ENCODE measurements around the gene C2orf66. TPM values are rescaled to one million over a fixed set of nuclear protein-coding genes. Genes with fewer than 3 reads are reported as not detected.
A peak's percentile ranks its signal among the peaks of the same experiment; 100 is the strongest.

C2orf66 gene
- total RNA-seq, 4 donors from 2014 or later, result not detected

DNA sequence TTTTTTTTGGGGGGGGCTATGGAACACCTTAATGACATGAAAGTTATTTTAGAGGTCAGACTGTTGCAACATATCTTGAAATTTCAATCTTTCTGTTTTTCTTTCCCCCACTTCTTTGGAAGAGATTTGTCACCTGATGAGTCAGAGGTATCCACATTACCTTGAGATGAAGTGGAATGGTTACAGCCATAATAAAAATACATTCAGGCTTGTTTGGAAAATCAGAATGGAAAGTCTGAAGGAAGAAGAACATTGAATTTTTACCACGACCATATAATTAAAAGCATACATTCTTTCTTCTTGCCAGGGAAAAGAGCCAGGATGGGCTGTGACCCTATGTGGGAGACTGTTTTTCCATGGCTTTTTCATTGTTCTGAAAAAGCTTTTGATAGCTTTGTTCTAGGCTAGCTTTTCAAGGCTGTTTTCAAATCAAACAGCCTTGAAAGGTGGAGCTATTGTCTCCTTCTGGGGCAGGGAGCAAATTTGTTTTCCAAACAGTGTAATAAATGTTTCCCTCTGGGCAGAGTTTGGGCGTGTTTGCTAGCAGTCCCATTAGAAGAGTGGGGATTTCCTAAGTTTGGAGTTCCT, 7.4 kb downstream of the C2orf66 start:
- ATAC-seq (no peak), DNase-seq (no peak)
- intact Hi-C loops (cut with DNase I; ENCODE audit: low total_unique reads), result no loop called here
- H3K4me1 ChIP-seq, result peaks cover 11 to 12% of the 10 kb centered on the region in 2 donors
- no peaks in the 10 kb centered on the region for H3K9me3 ChIP-seq
- in situ Hi-C loops (cut with MboI; ENCODE audit: low sequenced_read_pairs in 4 of 4), result no loop called here
- no peak overlapping the region for H3K4me3 ChIP-seq
- H3K27ac ChIP-seq, result no peak overlapping the region
- no peak for TF ChIP-seq POLR2A (IDR thresholded peaks at IDR 0.05)
- TF ChIP-seq CTCF (IDR thresholded peaks at IDR 0.05 in 4 of 5, conservative IDR thresholded peaks at IDR 0.05 in 1 of 5), result no peak
- H3K36me3 ChIP-seq, result peaks cover 0 to 12% of the 10 kb centered on the region in 2 donors
- H3K27me3 ChIP-seq, result no peaks in the 10 kb centered on the region

- ATAC-seq (no peak), DNase-seq (no peak)
- no peaks in the 10 kb centered on the region for H3K9me3 ChIP-seq
- intact Hi-C loops (cut with DNase I; ENCODE audit: low total_unique reads), result loop anchor here (2.0 kb wide), 1 partner anchor 128 kb away; the partner anchor contains the start of gene PGAP1
- TF ChIP-seq POLR2A (IDR thresholded peaks at IDR 0.05), result no peak
- TF ChIP-seq CTCF (IDR thresholded peaks at IDR 0.05 in 4 of 5, conservative IDR thresholded peaks at IDR 0.05 in 1 of 5), result no peak
- H3K27ac ChIP-seq, result peak overlapping the region; percentile 75 to 81 (median 78)
- peak overlapping the region; percentile 63 to 73 (median 70) for H3K4me3 ChIP-seq
- in situ Hi-C loops (cut with MboI; ENCODE audit: low sequenced_read_pairs in 4 of 4), result loop anchor here in 1 of 4 donors (25.0 kb wide), 1 partner anchor 613 kb away; no protein-coding TSS in a partner anchor
- peaks cover 0 to 23% of the 10 kb centered on the region in 2 donors for H3K36me3 ChIP-seq
- peaks cover 11 to 18% of the 10 kb centered on the region in 2 donors for H3K4me1 ChIP-seq
- H3K27me3 ChIP-seq, result no peaks in the 10 kb centered on the region
Observed at GRCh38 chr2:196798980-196799379, 10.2 kb downstream of the C2orf66 start.

DNA sequence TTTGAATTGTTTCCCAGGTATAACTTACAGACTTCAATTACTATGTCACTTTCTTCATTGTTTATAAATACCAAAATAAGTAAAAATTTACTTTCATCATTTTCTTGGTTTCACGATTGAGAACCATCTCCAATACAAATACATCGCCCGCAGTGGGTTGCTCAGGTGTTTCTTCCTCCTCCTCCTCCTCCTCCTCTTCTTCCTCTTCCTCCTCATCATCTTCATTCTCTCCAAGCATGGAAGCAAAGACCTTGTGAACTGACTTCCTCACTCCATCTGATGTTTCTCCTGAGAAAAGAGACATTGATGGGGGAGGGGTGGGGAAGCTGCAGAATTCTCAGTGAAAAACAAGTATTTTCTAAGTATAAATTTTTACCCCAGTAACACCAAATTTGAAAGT, 16.3 kb downstream of the C2orf66 start:
- intact Hi-C loops (cut with DNase I; ENCODE audit: low total_unique reads), result no loop called here
- H3K9me3 ChIP-seq, result no peaks in the 10 kb centered on the region
- peaks cover 5 to 76% of the 10 kb centered on the region in 2 donors for H3K36me3 ChIP-seq
- no peak overlapping the region for H3K27ac ChIP-seq
- H3K27me3 ChIP-seq, result no peaks in the 10 kb centered on the region
- no peak for DNase-seq
- in situ Hi-C loops (cut with MboI; ENCODE audit: low sequenced_read_pairs in 4 of 4), result loop anchor here in 1 of 4 donors (25.0 kb wide), 1 partner anchor 619 kb away; no protein-coding TSS in a partner anchor
- no peak overlapping the region for H3K4me3 ChIP-seq
- TF ChIP-seq CTCF (IDR thresholded peaks at IDR 0.05 in 4 of 5, conservative IDR thresholded peaks at IDR 0.05 in 1 of 5) (no peak), POLR2A (IDR thresholded peaks at IDR 0.05) (no peak)
- ATAC-seq, result no peak
- H3K4me1 ChIP-seq, result peaks cover 3 to 10% of the 10 kb centered on the region in 2 donors

GRCh38 chr2:196783431-196784094, 25.6 kb downstream of the C2orf66 start:
- H3K9me3 ChIP-seq, result no peaks in the 10 kb centered on the region
- in situ Hi-C loops (cut with MboI; ENCODE audit: low sequenced_read_pairs in 4 of 4), result loop anchor here in 1 of 4 donors (25.0 kb wide), 1 partner anchor 629 kb away; no protein-coding TSS in a partner anchor
- intact Hi-C loops (cut with DNase I; ENCODE audit: low total_unique reads), result no loop called here
- H3K27me3 ChIP-seq, result no peaks in the 10 kb centered on the region
- no peak overlapping the region for H3K27ac ChIP-seq
- DNase-seq (no peak), ATAC-seq (no peak)
- no peaks in the 10 kb centered on the region for H3K4me1 ChIP-seq
- no peak for TF ChIP-seq POLR2A (IDR thresholded peaks at IDR 0.05)
- no peak for TF ChIP-seq CTCF (IDR thresholded peaks at IDR 0.05 in 4 of 5, conservative IDR thresholded peaks at IDR 0.05 in 1 of 5)
- no peak overlapping the region for H3K4me3 ChIP-seq
- peaks cover 8 to 81% of the 10 kb centered on the region in 2 donors for H3K36me3 ChIP-seq

Data from gastrocnemius medialis (tissue), 4 donors.